A549 (cell line): Measurements from ENCODE around the gene TRMT44.

ENCODE experiments used
- CEBPB ChIP-seq, 2 experiments: fragments of >200 bp in 1 of 2; sonication (Bioruptor Twin) in 1 of 2; formaldehyde crosslinking in 1 of 2; IDR thresholded peaks; 2 replicates each; pipeline ENCODE4 v1.6.1; 2012 to 2016
- CTCF ChIP-seq: fragments of >200 bp; sonication (Bioruptor Twin); formaldehyde crosslinking; IDR thresholded peaks from 3 replicates; pipeline ENCODE4 v1.5.1; 2016
- ESRRA ChIP-seq: fragments of 150-350 bp; IDR thresholded peaks from 2 replicates; pipeline ENCODE4 v1.6.1; 2014; ENCODE audit warnings: mild to moderate bottlenecking, low read length, borderline replicate concordance
- JUNB ChIP-seq: fragments of >200 bp; sonication (Bioruptor Twin); formaldehyde crosslinking; IDR thresholded peaks from 2 replicates; pipeline ENCODE4 v1.6.1; 2016
- MAFK ChIP-seq: fragments of 450-650 bp; IDR thresholded peaks from 2 replicates; pipeline ENCODE4 v1.6.1; 2014; ENCODE audit not compliant: partially characterized antibody
- POLR2A ChIP-seq: IDR thresholded peaks from 2 replicates; pipeline ENCODE4 v1.6.1; 2012; ENCODE audit warnings: mild to moderate bottlenecking, low read length
- RFX5 ChIP-seq: fragments of 450-650 bp; IDR thresholded peaks from 2 replicates; pipeline ENCODE4 v1.7.1; 2014; ENCODE audit warnings: antibody characterized with exemption, mild to moderate bottlenecking, moderate library complexity
- USF2 ChIP-seq: fragments of 450-650 bp; IDR thresholded peaks from 2 replicates; pipeline ENCODE4 v1.6.1; 2014; ENCODE audit warnings: antibody characterized with exemption
- TF ChIP-seq, protein P1 (sequence below): fragments of >200 bp; sonication (Bioruptor Twin); formaldehyde crosslinking; IDR thresholded peaks from 3 replicates; pipeline ENCODE4 v1.6.1; 2016

GRCh38 chr4:8446122-8446521 is 5.5 kb downstream of the TRMT44 start:
- no peak for TF ChIP-seq USF2
- no peak for TF ChIP-seq CTCF
- no peak for TF ChIP-seq RFX5
- no peak for TF ChIP-seq POLR2A
- no peak for TF ChIP-seq ESRRA
- no peak for TF ChIP-seq JUNB
- no peak for TF ChIP-seq MAFK
- TF ChIP-seq, protein P1, sequence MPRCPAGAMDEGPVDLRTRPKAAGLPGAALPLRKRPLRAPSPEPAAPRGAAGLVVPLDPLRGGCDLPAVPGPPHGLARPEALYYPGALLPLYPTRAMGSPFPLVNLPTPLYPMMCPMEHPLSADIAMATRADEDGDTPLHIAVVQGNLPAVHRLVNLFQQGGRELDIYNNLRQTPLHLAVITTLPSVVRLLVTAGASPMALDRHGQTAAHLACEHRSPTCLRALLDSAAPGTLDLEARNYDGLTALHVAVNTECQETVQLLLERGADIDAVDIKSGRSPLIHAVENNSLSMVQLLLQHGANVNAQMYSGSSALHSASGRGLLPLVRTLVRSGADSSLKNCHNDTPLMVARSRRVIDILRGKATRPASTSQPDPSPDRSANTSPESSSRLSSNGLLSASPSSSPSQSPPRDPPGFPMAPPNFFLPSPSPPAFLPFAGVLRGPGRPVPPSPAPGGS = no peak
- TF ChIP-seq CEBPB (IDR thresholded peaks at IDR 0.05) = no peak
